Retinal pigment epithelial cell (primary cell): ENCODE results near the gene STARD9.
A peak's percentile ranks its signal among the peaks of the same experiment; 100 is the strongest.

Experiments used
- DNase-seq: peaks from one replicate; pipeline ENCODE4 v3.0.0-alpha.2; 2010; ENCODE audit warnings: low read depth
- H3K4me3 ChIP-seq: 2 replicates; pipeline ENCODE4 v1.5.1; 2011; ENCODE audit warnings: mild to moderate bottlenecking, low read length, control low read depth, moderate library complexity
- CTCF ChIP-seq: conservative IDR thresholded peaks from 2 replicates; pipeline ENCODE4 v1.5.1; 2011; ENCODE audit warnings: low read depth, low read length, control low read depth, inconsistent platforms

The STARD9 gene

DNA sequence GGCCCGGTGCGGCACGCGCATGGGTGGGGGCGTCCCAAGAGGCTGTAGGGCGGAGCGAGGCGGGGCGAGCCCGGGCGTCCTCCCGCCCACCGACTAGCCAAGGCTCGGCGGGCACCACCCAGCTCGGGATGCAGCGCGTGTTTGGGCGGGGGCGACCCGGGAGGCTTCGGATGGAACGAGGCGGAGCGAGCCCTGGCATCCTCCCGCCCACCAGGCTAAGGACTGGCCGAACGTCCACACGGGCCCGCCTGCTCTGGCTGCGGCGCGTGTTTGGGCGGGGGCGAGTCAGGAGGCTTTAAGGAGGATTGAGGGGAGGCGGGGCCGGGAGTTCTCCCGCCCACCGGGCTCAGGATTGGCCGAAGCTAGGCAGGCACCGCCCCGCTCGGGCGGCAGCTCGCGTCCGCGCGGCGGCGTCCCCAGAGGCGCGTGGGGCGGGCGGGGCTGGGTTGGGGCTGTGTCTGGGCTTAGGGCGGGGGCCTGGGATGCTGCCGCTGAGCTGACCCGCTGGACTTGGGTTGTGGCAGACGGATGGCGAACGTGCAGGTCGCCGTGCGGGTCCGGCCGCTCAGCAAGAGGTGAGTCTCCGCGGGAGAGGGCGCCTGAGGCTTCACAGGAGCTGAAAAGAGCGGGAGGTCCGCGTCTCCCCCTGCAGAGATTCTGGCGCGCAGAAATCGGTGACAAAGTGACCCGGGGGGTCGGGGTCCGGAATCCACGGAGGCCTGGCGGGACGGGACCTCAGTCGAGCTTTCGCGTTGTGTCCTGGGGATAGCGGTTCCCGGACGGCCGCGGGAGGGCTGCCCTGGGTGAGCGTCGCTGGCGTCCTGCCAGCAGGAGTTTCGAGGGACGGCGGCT lies at the start of gene STARD9:
STARD9 (plus strand) TSS at position 419 of the 852 bp plus-strand sequence; CDS start at position 529, 110 bp downstream.
- H3K4me3 ChIP-seq, result peak within 1 kb of the TSS; percentile 81
- DNase-seq, result peak; percentile 95
- no peak for TF ChIP-seq CTCF

DNA sequence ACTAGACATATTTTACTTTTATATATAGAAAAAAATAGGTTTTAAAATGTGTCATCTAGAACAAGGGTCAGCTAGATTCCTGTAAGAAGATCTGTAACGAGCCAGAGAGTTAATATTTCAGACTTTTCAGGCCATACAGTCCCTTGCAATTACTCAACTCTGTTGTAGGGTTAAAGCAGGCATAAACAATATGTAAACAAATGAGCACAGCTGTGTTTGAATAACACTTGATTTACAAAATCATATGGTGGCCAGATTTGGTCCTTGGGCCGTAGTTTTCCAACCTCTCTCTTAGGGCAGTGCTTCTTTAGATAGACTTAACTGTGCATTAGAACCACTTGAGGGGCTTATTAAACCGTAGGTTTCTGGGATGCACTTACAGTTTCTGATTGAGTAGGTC lies 46.4 kb upstream of the STARD9 start:
- TF ChIP-seq CTCF, result no peak
- no peak overlapping the region for H3K4me3 ChIP-seq
- DNase-seq, result no peak

- TF ChIP-seq CTCF, result no peak
- no peak overlapping the region for H3K4me3 ChIP-seq
- DNase-seq, result no peak
Observed at GRCh38 chr15:42533246-42533645, 42.2 kb upstream of the STARD9 start.

- DNase-seq, result no peak
- TF ChIP-seq CTCF, result no peak
- no peak overlapping the region for H3K4me3 ChIP-seq
Observed at GRCh38 chr15:42544853-42545629, 30.4 kb upstream of the STARD9 start.

- TF ChIP-seq CTCF, result no peak
- peak overlapping the region; percentile 100 for H3K4me3 ChIP-seq
- DNase-seq, result peak; percentile 8
Observed at GRCh38 chr15:42547918-42548248, 27.5 kb upstream of the STARD9 start.

- TF ChIP-seq CTCF, result no peak
- H3K4me3 ChIP-seq, result peak within 1 kb of the TSS; percentile 100
- DNase-seq, result peak; percentile 46
Observed at GRCh38 chr15:42548249-42549031, 27.0 kb upstream of the STARD9 start, which contains the start of the genes HAUS2 and LRRC57. TSS of gene HAUS2 (plus strand) at chr15:42548838. CDS start at chr15:42548873, 35 bp downstream. TSS of gene LRRC57 (minus strand) at chr15:42548793. CDS start at chr15:42548434, 359 bp downstream.
